GM12878 (cell line): Measurements from ENCODE around the gene CDYL2.

Experiments
- POLR2AphosphoS2 ChIP-seq: IDR thresholded peaks from 2 replicates; pipeline ENCODE4 v1.6.1; 2011; ENCODE audit warnings: low read depth, mild to moderate bottlenecking, low read length, improper control_type of control experiment, moderate library complexity
- RCOR1 ChIP-seq: conservative IDR thresholded peaks from 2 replicates; pipeline ENCODE4 v1.6.1; 2012; ENCODE audit warnings: low read depth, low read length, improper control_type of control experiment
- TF ChIP-seq, protein P1 (sequence below): IDR thresholded peaks from 2 replicates; pipeline ENCODE4 v1.6.1; 2012; ENCODE audit warnings: low read depth, low read length, improper control_type of control experiment

GRCh38 chr16:80827007-80827406 lies 22.6 kb upstream of the CDYL2 start:
- no peak for TF ChIP-seq POLR2AphosphoS2
- no peak for TF ChIP-seq RCOR1
- TF ChIP-seq, protein P1, sequence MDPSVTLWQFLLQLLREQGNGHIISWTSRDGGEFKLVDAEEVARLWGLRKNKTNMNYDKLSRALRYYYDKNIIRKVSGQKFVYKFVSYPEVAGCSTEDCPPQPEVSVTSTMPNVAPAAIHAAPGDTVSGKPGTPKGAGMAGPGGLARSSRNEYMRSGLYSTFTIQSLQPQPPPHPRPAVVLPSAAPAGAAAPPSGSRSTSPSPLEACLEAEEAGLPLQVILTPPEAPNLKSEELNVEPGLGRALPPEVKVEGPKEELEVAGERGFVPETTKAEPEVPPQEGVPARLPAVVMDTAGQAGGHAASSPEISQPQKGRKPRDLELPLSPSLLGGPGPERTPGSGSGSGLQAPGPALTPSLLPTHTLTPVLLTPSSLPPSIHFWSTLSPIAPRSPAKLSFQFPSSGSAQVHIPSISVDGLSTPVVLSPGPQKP: no peak
